Liver (tissue), 9 donors: ENCODE data around the gene JAML. TPM values are rescaled to one million over a fixed set of nuclear protein-coding genes. Genes with fewer than 3 reads are reported as not detected.

Source experiments
- DNase-seq: peaks from one replicate; pipeline ENCODE4 v3.0.0-alpha.2; 2017; ENCODE audit warnings: low spot score
- H3K27ac ChIP-seq, 2 donors: one replicate each; pipeline ENCODE4 v1.7.0; 2013; ENCODE audit warnings: inconsistent platforms in 2 of 2, low read length in 2 of 2, control low read depth in 1 of 2, low read depth in 1 of 2, mild to moderate bottlenecking in 1 of 2
- H3K27me3 ChIP-seq, 4 donors: one replicate each; pipeline versions ENCODE4 v1.6.1 to v1.7.0; 2013; ENCODE audit warnings: low read length in 3 of 4, inconsistent platforms in 1 of 4, mild to moderate bottlenecking in 1 of 4, moderate library complexity in 1 of 4; ENCODE audit not compliant: control insufficient read depth in 4 of 4, insufficient read depth in 4 of 4
- H3K36me3 ChIP-seq, 4 donors: one replicate each; pipeline versions ENCODE4 v1.6.1 to v1.7.0; 2013; ENCODE audit warnings: low read length in 3 of 4, mild to moderate bottlenecking in 3 of 4, low read depth in 1 of 4, moderate library complexity in 1 of 4; ENCODE audit not compliant: control insufficient read depth in 4 of 4, insufficient read depth in 3 of 4
- H3K4me1 ChIP-seq, 4 donors: one replicate each; pipeline versions ENCODE4 v1.6.1 to v1.7.0; 2013; ENCODE audit warnings: low read length in 3 of 4, mild to moderate bottlenecking in 3 of 4, moderate library complexity in 1 of 4; ENCODE audit not compliant: control insufficient read depth in 4 of 4, insufficient read depth in 4 of 4
- H3K4me3 ChIP-seq, 3 donors: one replicate each; pipeline versions ENCODE4 v1.6.1 to v1.7.0; 2013; ENCODE audit warnings: low read length in 3 of 3, control low read depth in 1 of 3, low read depth in 1 of 3, mild to moderate bottlenecking in 1 of 3
- H3K9ac ChIP-seq, 2 donors: one replicate each; pipeline ENCODE4 v1.7.0; 2013; ENCODE audit warnings: low read length in 2 of 2, mild to moderate bottlenecking in 2 of 2, moderate library complexity in 2 of 2, control low read depth in 1 of 2, low read depth in 1 of 2
- H3K9me3 ChIP-seq, 4 donors: one replicate each; pipeline versions ENCODE4 v1.6.1 to v1.7.0; 2013; ENCODE audit warnings: low read length in 3 of 4; ENCODE audit not compliant: control insufficient read depth in 4 of 4
- ATF3 ChIP-seq: IDR thresholded peaks from 2 replicates; pipeline ENCODE4 v1.6.1; 2016; ENCODE audit warnings: antibody characterized with exemption
- CTCF ChIP-seq: fragments of 150-350 bp; IDR thresholded peaks from 2 replicates; pipeline ENCODE4 v1.5.1; 2017; ENCODE audit warnings: improper control_type of control experiment, low read depth, low read length; ENCODE audit not compliant: missing input control
- EGR1 ChIP-seq, 2 donors: IDR thresholded peaks; 2 replicates each; pipeline ENCODE4 v1.6.1; 2016 to 2018; ENCODE audit warnings: antibody characterized with exemption in 2 of 2, low read depth in 2 of 2
- FOXA1 ChIP-seq: IDR thresholded peaks from 2 replicates; pipeline ENCODE4 v1.6.1; 2016; ENCODE audit warnings: antibody characterized with exemption
- FOXA2 ChIP-seq: IDR thresholded peaks from 2 replicates; pipeline ENCODE4 v1.6.1; 2016; ENCODE audit warnings: antibody characterized with exemption
- GABPA ChIP-seq, 2 donors: IDR thresholded peaks in 1 of 2; conservative IDR thresholded peaks in 1 of 2; 2 replicates each; pipeline ENCODE4 v1.6.1; 2016; ENCODE audit warnings: antibody characterized with exemption in 2 of 2, mild to moderate bottlenecking in 1 of 2, moderate library complexity in 1 of 2
- HNF4G ChIP-seq: IDR thresholded peaks from 2 replicates; pipeline ENCODE4 v1.6.1; 2016; ENCODE audit warnings: antibody characterized with exemption
- JUND ChIP-seq, 2 donors: IDR thresholded peaks; 2 replicates each; pipeline ENCODE4 v1.6.1; 2016; ENCODE audit warnings: antibody characterized with exemption in 2 of 2
- MAX ChIP-seq: IDR thresholded peaks from 2 replicates; pipeline ENCODE4 v1.6.1; 2016; ENCODE audit warnings: antibody characterized with exemption
- RAD21 ChIP-seq, 2 donors: IDR thresholded peaks; 2 replicates each; pipeline ENCODE4 v1.6.1; 2016; ENCODE audit warnings: antibody characterized with exemption in 2 of 2, mild to moderate bottlenecking in 2 of 2
- REST ChIP-seq: IDR thresholded peaks from 2 replicates; pipeline ENCODE4 v1.6.1; 2016; ENCODE audit warnings: antibody characterized with exemption, mild to moderate bottlenecking
- RXRA ChIP-seq, 2 donors: IDR thresholded peaks; 2 replicates each; pipeline ENCODE4 v1.6.1; 2017 to 2018; ENCODE audit warnings: antibody characterized with exemption in 2 of 2, mild to moderate bottlenecking in 1 of 2
- SP1 ChIP-seq: IDR thresholded peaks from 2 replicates; pipeline ENCODE4 v1.6.1; 2018; ENCODE audit warnings: antibody characterized with exemption, mild to moderate bottlenecking
- TAF1 ChIP-seq: conservative IDR thresholded peaks from 2 replicates; pipeline ENCODE4 v1.6.1; 2016; ENCODE audit warnings: antibody characterized with exemption, mild to moderate bottlenecking
- YY1 ChIP-seq: IDR thresholded peaks from 2 replicates; pipeline ENCODE4 v1.6.1; 2016; ENCODE audit warnings: antibody characterized with exemption, mild to moderate bottlenecking
- ZBTB33 ChIP-seq: IDR thresholded peaks from 2 replicates; pipeline ENCODE4 v1.6.1; 2016; ENCODE audit warnings: antibody characterized with exemption
- WGBS: extraction: QIAGEN DNeasy Blood & Tissue Kit; methylation state at CpG from one replicate; pipeline ENCODE4 v1.1.7; 2013; 5-methylcytosine and 5-hydroxymethylcytosine counted together
- polyA plus RNA-seq, 2 donors: library from polyadenylated mRNA; stranded (reverse) in 1 of 2; unstranded in 1 of 2; fragments of 200-250 nt in 1 of 2; fragments of >200 nt in 1 of 2; fragmentation: Nextera tagmentation in 1 of 2; extraction: Ambion mirVana in 1 of 2; gene quantifications; one replicate each; pipeline versions ENCODE4 v1.2.1 to v1.2.3, GENCODE V29; 2013 to 2015
- total RNA-seq, 2 donors: library from RNA; depleted of rRNA; stranded (reverse); fragments of >200 nt; gene quantifications; one replicate each; pipeline ENCODE4 v1.2.3, GENCODE V29; 2014
- donor health status: healthy.
- donor health status: healthy.
- donor health status: healthy.
- donor health status: healthy.
- donor health status: healthy.

The JAML gene
- total and polyA plus RNA-seq, 4 donors, result 2.2 to 13.5 (median 6.5) TPM

GRCh38 chr11:118175993-118176777 is 48.6 kb downstream of the JAML start, which contains the start of gene SCN2B:
SCN2B (minus strand) TSS chr11:118176639; CDS start chr11:118176431, 208 bp downstream.
- H3K4me3 ChIP-seq, result no peak within 1 kb of the TSS
- no peaks in the 10 kb centered on the region for H3K36me3 ChIP-seq
- peaks cover 0 to 10% (median 5%) of the 10 kb centered on the region in 4 donors for H3K4me1 ChIP-seq
- H3K27ac ChIP-seq, result no peak within 1 kb of the TSS
- 61% methylated on average over 14 of the region's 14 CpGs for WGBS
- no peak within 1 kb of the TSS for H3K9ac ChIP-seq
- no peak for TF ChIP-seq CTCF
- no peak for TF ChIP-seq ZBTB33
- TF ChIP-seq RXRA (IDR thresholded peaks at IDR 0.05), result no peak
- no peak for TF ChIP-seq YY1
- no peak for TF ChIP-seq EGR1 (IDR thresholded peaks at IDR 0.05; ENCODE audit: low read depth in 2 of 2)
- TF ChIP-seq GABPA (IDR thresholded peaks at IDR 0.05 in 1 of 2, conservative IDR thresholded peaks at IDR 0.05 in 1 of 2), result no peak
- TF ChIP-seq FOXA2, result no peak
- no peak for TF ChIP-seq SP1
- no peak for TF ChIP-seq REST
- no peak for TF ChIP-seq FOXA1
- no peak for TF ChIP-seq TAF1
- TF ChIP-seq MAX, result no peak
- no peak for TF ChIP-seq JUND (IDR thresholded peaks at IDR 0.05)
- no peak for TF ChIP-seq RAD21 (IDR thresholded peaks at IDR 0.05)
- no peak for TF ChIP-seq ATF3
- TF ChIP-seq HNF4G, result no peak
- no peaks in the 10 kb centered on the region for H3K9me3 ChIP-seq
- no peak for DNase-seq
- H3K27me3 ChIP-seq, result no peaks in the 10 kb centered on the region
